HG03439 (cell line): ENCODE measurements around the gene FGF18.
"Not testable (repeated sequence)": the region's sequence is repeated elsewhere in the genome, so short reads cannot be mapped to it uniquely, and the experiment has no call there.

ENCODE experiments used
- ATAC-seq: cut with Tn5 transposase; IDR thresholded peaks from one replicate; pipeline ENCODE4 v1.9.1; 2021; ENCODE audit warnings: mild to moderate bottlenecking, moderate library complexity; ENCODE audit not compliant: unreplicated experiment

The FGF18 gene

DNA sequence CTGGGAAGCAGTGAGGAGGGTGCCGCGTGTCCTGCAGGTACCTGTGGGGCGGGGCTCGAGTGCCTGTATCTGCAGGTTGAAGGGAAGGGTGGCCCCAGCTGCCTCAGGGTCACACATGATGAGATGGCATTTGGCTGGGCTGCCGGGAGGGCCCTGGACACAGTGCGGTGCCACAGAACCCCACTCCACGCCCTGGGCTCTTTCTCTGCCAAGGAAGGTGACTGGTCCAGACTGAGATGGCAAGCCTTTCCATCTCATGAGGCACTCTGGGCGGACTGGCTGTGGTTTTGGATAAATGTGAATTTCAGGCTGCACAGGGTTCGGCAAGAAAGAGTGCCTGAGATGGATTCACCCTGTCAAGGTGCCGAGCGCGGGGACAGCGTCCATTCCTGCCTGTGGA, 69.4 kb downstream of the FGF18 start:
- no peak for ATAC-seq

DNA sequence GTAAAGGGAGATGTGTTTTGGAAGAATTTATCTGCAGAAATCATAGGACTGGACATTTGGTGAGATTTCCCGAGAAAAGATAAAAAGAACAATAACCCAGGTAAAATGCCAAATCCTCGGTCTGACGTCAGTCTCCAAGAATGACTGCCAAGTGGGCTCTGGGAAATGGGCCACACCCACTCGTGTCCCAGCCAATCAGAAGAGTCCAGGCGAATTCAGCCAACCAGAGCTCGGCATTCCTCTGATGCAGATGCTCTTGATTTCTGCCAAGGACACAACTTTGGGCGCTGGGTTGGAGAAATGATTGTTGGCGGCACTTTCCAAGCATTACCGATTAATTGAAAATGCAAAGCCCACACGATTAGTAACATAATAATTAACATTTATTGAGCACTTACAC, 73.3 kb downstream of the FGF18 start:
- no peak for ATAC-seq

- no peak for ATAC-seq
These were observed 74.4 kb downstream of the FGF18 start for GRCh38 chr5:171493646-171494393.

DNA sequence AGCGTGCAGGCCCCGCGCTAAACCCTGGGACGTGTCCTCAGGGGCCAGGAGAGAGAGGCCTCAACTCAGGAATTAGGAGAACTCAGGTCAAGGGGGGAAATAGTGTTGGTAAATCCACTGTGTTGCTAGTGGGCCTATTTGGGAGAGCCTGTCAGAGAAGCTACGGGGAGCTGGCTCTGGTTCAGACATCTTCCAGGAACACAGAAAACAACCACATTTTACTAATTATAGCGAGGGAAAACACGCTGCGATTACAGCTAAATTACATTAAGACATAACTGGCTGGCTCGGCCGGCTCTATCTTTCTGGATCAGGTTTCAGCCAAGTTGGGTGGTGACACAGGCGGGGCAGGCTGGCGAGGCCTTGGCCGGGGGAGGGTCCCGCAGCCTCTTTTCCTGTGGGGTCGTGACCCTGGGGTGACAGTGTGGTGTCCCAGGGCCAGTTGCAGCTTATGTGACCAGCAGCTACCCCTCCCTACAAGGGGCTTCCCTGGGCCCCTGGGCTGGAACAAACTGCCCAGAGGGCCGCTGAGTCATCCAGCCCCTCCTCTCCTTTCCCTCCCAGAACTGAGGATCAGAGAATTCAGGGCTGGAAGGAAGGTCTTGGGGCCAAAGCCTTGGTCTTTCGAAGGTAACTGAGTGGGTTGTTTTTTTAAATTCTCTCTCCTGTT, 75.1 kb downstream of the FGF18 start:
- ATAC-seq, result no peak

DNA sequence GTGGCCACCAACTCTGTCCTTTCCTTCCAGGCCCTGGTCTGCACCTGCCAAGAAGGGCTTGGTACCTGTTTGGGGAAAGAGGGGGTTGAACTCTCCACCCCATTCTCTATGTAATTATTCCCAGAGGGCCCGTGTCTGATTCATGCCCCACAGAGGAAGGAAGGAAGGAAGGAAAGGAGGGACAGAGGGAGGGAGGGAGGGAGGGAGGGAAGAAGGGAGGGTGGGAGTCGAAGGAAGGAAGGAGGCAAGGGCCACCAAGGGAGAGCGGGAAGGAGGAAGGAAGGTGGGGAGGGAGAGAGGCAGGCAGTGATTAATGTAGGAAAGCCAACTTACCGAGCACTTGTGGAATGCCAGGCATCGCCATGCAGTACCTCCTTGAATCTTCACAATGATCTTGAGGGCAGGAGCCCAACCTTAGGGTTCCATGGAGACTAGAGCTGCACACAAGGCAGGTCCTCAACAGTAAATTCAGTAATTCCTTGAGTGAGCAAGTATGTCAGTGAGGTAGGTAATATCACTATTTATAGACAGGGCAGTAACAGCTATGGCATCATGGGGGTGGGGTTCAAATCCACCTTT, 75.8 kb downstream of the FGF18 start:
- no peak for ATAC-seq

DNA sequence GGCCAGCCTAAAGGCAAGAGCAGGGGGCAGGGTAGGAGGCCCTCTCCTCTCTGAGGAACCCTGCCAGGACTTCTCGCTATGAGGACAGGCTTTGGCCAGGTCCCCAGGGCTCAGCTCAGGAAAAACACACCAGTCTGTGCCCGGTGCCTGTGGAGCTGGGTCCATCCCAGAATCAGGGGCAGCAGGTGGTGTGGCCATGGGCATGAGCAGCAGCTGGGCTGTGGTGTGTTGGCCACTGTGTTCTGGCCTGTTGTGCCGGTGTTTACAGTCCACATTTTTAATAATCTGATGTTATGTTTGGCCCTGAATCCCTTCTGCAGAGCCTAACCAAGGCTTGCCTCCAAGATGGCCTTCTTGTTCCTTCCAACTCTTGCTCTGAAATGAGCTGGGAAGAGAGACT, 77.0 kb downstream of the FGF18 start:
- ATAC-seq, result no peak

DNA sequence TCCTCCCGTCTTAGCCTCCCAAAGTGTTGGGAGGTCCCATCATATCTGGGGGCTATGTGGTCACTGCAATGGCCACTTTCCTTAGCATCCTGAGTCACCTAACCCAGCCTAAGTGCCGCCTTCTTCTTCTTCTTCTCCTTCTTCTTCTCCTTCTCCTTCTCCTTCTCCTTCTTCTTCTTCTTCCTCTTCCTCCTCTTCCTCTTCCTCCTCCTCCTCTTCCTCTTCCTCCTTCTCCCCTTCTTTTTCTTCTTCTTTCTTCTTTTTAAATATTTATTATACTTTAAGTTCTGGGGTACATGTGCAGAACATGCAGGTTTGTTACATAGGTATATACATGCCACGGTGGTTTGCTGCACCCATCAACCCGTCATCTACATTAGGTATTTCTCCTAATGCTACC, 78.0 kb downstream of the FGF18 start:
- ATAC-seq, result not testable (repeated sequence)

DNA sequence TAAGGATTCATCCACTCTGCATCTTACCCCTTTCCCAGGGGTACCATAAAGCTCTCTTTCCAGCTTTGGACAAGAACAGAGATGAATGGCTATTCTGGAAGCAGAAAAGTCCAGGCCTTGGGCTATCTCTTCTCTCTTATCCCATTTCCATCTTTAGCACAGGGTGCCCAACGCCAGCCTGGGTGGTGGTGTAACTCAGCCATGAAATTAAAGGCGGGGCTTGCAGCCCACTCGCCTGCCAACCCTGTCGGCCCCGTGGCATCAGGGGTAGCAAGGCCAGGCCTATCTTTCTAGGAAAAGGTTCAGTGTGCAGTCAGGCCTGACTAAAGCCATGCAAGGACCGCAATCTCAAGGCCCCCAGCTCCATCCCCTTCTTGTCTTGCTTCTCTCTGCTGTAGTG, 78.7 kb downstream of the FGF18 start:
- ATAC-seq, result no peak

- no peak for ATAC-seq
These were observed 80.2 kb downstream of the FGF18 start for GRCh38 chr5:171499611-171500010.

- ATAC-seq, result no peak
These were observed 86.1 kb downstream of the FGF18 start for GRCh38 chr5:171505473-171506043.

DNA sequence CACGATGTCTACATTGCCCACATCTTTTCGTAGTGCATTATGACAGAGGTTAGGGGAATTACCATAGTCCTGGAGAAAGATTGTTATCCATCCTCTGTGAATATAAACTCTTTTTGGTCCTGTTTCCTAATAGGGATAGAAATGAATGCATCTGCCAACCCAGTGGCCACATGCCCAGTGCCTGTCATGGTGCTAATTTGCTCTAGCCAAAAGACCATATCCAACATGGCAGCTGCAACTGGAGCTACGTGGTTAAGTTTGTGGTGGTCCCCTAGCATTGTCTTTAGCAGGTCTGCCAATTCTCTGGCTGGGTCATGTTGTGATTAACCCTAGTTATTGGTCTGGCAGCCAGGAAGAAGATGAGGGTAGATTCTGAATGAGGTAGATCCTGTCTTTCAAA, 87.5 kb downstream of the FGF18 start:
- no peak for ATAC-seq
